Measurements from ENCODE around the gene TBKBP1.

TBKBP1 gene

DNA sequence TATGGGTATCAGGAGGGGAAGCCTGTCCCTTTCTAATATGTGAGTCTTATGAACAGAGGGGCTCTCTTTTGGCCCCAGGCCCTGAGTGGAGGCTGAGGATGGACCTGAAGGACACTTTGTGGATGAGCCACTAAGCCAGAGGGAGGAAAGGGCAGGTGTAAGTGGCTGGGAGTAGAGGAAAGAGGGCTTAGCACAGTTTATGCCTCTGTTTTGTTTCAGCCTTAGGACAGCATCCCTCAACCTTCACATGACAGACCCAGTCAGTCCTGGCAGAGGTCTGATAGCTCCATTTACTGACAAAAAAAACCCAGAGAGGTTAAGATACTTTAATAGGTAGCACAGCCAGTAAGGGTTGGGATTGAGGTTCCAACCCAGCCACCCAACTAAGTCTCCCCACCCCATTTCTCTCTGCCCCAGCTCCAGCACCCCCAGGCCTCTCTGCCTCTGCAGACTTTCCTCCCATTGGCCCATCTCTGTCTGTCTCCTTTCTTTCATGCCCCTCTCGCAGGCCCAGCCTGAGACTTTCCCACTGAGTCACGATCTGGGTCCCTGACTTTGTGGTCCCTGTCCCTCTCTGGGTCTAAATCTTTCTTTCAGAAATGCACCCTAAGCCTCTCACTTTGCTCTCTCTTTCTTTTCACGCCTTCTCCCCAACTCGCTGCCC, 34.4 kb downstream of the TBKBP1 start:
- Histone ChIP-seq H3K27me3 (ENCODE audit: control insufficient read depth, insufficient read depth, low read length) (no peaks in the 10 kb centered on the region), H3K4me3 (ENCODE audit: low read depth, low read length) (no peak overlapping the region), H3K9me3 (ENCODE audit: control insufficient read depth, low read length) (no peaks in the 10 kb centered on the region), H3K9ac (no peak overlapping the region), H3K36me3 (ENCODE audit: control insufficient read depth, insufficient read depth, low read length) (no peaks in the 10 kb centered on the region), H2AFZ (no peak overlapping the region), H3K27ac (no peak overlapping the region), H3K4me2 (ENCODE audit: low read length) (no peak overlapping the region), H3K79me2 (no peaks in the 10 kb centered on the region), H3K4me1 (no peaks in the 10 kb centered on the region)
- TF ChIP-seq, protein P1, sequence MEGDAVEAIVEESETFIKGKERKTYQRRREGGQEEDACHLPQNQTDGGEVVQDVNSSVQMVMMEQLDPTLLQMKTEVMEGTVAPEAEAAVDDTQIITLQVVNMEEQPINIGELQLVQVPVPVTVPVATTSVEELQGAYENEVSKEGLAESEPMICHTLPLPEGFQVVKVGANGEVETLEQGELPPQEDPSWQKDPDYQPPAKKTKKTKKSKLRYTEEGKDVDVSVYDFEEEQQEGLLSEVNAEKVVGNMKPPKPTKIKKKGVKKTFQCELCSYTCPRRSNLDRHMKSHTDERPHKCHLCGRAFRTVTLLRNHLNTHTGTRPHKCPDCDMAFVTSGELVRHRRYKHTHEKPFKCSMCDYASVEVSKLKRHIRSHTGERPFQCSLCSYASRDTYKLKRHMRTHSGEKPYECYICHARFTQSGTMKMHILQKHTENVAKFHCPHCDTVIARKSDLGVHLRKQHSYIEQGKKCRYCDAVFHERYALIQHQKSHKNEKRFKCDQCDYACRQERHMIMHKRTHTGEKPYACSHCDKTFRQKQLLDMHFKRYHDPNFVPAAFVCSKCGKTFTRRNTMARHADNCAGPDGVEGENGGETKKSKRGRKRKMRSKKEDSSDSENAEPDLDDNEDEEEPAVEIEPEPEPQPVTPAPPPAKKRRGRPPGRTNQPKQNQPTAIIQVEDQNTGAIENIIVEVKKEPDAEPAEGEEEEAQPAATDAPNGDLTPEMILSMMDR (IDR thresholded peaks at IDR 0.05) = no peak

DNA sequence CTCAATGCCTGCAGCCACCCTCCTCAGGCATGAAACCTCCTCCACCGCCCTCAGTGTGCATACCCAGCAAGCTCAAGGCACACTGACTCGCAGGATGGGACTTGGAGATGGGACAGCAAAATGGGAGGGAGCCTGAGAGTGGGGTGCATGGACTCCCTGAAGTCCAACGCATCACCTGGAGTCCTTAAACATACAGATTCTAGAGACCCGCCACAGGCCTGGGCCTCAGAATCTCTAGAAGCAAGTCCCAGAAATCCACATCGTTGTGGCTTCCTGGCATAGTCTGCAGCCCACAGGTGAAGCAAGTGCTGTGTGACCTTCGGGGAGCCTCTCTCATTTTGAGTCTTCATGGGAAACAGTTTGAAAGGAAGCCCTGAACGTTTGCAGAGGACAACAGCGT, 35.5 kb downstream of the TBKBP1 start:
- TF ChIP-seq, protein P1 (IDR thresholded peaks at IDR 0.05) = no peak
- no peaks in the 10 kb centered on the region for H3K79me2 ChIP-seq
- H3K27ac ChIP-seq = no peak overlapping the region
- H3K9ac ChIP-seq = no peak overlapping the region
- H3K27me3 ChIP-seq (ENCODE audit: control insufficient read depth, insufficient read depth, low read length) = no peaks in the 10 kb centered on the region
- no peak overlapping the region for H3K4me3 ChIP-seq (ENCODE audit: low read depth, low read length)
- no peaks in the 10 kb centered on the region for H3K4me1 ChIP-seq
- no peaks in the 10 kb centered on the region for H3K9me3 ChIP-seq (ENCODE audit: control insufficient read depth, low read length)
- H2AFZ ChIP-seq = no peak overlapping the region
- H3K4me2 ChIP-seq (ENCODE audit: low read length) = no peak overlapping the region
- no peaks in the 10 kb centered on the region for H3K36me3 ChIP-seq (ENCODE audit: control insufficient read depth, insufficient read depth, low read length)

- H3K4me3 ChIP-seq (ENCODE audit: low read depth, low read length) = no peak overlapping the region
- no peak overlapping the region for H3K9ac ChIP-seq
- no peaks in the 10 kb centered on the region for H3K27me3 ChIP-seq (ENCODE audit: control insufficient read depth, insufficient read depth, low read length)
- TF ChIP-seq, protein P1 (IDR thresholded peaks at IDR 0.05) = no peak
- H3K36me3 ChIP-seq (ENCODE audit: control insufficient read depth, insufficient read depth, low read length) = no peaks in the 10 kb centered on the region
- H3K79me2 ChIP-seq = no peaks in the 10 kb centered on the region
- H3K4me2 ChIP-seq (ENCODE audit: low read length) = no peak overlapping the region
- H3K4me1 ChIP-seq = no peaks in the 10 kb centered on the region
- H3K27ac ChIP-seq = no peak overlapping the region
- H3K9me3 ChIP-seq (ENCODE audit: control insufficient read depth, low read length) = no peaks in the 10 kb centered on the region
- no peak overlapping the region for H2AFZ ChIP-seq
Measured at GRCh38 chr17:47730681-47731080, 36.7 kb downstream of the TBKBP1 start.

- H3K4me2 ChIP-seq (ENCODE audit: low read length) = no peak overlapping the region
- no peak overlapping the region for H3K4me3 ChIP-seq (ENCODE audit: low read depth, low read length)
- H3K9me3 ChIP-seq (ENCODE audit: control insufficient read depth, low read length) = no peaks in the 10 kb centered on the region
- no peaks in the 10 kb centered on the region for H3K36me3 ChIP-seq (ENCODE audit: control insufficient read depth, insufficient read depth, low read length)
- TF ChIP-seq, protein P1 (IDR thresholded peaks at IDR 0.05) = no peak
- H3K9ac ChIP-seq = no peak overlapping the region
- H3K79me2 ChIP-seq = no peaks in the 10 kb centered on the region
- no peak overlapping the region for H2AFZ ChIP-seq
- H3K27me3 ChIP-seq (ENCODE audit: control insufficient read depth, insufficient read depth, low read length) = no peaks in the 10 kb centered on the region
- H3K4me1 ChIP-seq = no peaks in the 10 kb centered on the region
- H3K27ac ChIP-seq = no peak overlapping the region
Measured at GRCh38 chr17:47731396-47731795, 37.4 kb downstream of the TBKBP1 start.

DNA sequence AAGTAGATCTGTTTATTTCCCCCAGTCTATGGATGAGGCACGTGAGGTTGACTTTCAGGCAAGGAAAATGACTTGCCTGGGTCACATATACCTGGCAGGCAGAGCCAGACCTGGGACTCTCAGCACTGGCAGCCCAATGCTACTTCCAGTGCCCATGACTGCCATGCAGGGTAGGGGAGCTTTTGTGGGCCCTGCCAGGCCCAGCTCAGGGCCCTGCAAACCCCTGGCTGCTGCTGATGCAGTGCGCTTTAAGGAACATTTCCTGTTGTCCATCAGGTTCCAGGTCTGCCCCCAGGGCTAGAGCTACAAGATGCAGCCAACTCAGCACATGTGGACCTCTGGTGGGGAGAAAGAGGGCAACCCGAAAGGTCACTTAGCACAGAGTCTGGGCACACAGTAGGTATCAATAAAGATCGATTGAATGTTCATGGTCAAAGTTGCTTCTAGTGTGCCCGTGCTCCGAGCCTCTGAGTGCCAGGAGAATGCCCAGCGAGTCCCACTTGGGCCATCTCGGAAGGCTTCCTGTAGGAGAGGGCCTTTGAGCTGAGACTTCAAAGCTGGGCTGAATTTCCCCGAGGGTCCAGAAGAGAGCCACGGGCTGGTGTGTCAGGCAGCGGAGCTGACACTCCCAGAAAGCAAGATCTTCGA, 38.6 kb downstream of the TBKBP1 start:
- no peaks in the 10 kb centered on the region for H3K27me3 ChIP-seq (ENCODE audit: control insufficient read depth, insufficient read depth, low read length)
- H3K36me3 ChIP-seq (ENCODE audit: control insufficient read depth, insufficient read depth, low read length) = no peaks in the 10 kb centered on the region
- peak overlapping the region; percentile 80 for H2AFZ ChIP-seq
- peak overlapping the region; percentile 68 for H3K4me2 ChIP-seq (ENCODE audit: low read length)
- no peak overlapping the region for H3K27ac ChIP-seq
- no peak overlapping the region for H3K9ac ChIP-seq
- no peaks in the 10 kb centered on the region for H3K4me1 ChIP-seq
- H3K4me3 ChIP-seq (ENCODE audit: low read depth, low read length) = no peak overlapping the region
- no peaks in the 10 kb centered on the region for H3K9me3 ChIP-seq (ENCODE audit: control insufficient read depth, low read length)
- H3K79me2 ChIP-seq = no peaks in the 10 kb centered on the region
- TF ChIP-seq, protein P1 (IDR thresholded peaks at IDR 0.05) = no peak
